GM12878 (cell line): ENCODE data around the gene LRP1B. TPM values are rescaled to one million over a fixed set of nuclear protein-coding genes. Genes with fewer than 3 reads are reported as not detected.

Experiments used
- ATAC-seq: fragments of 200-7000 bp; cut with Tn5 transposase; 3 replicates; pipeline ENCODE4 v1.9.1; 2020; ENCODE audit warnings: mild to moderate bottlenecking, moderate library complexity
- BruUV-seq: library from RNA; stranded (reverse); fragments of 400-500 nt; replicated peaks from 2 replicates; lab custom pipeline; 2021; lab: Mats Ljungman, UMichigan
- CTCF ChIA-PET: fragments of 300-600 bp; sonication (Branson Sonifier 250); formaldehyde crosslinking; extraction: SDS; loops from one replicate; lab custom pipeline; 2021; ENCODE audit warnings: inconsistent platforms; lab: Yijun Ruan, JAX
- POLR2A ChIA-PET: fragments of 350-600 bp; formaldehyde crosslinking; extraction: SDS; loops from one replicate; lab custom pipeline; 2021; ENCODE audit warnings: inconsistent platforms; lab: Charles Lee
- RAD21 ChIA-PET: fragments of 300-600 bp; sonication (Branson Sonifier 250); formaldehyde crosslinking; loops from one replicate; lab custom pipeline; 2023; ENCODE audit warnings: antibody characterized with exemption; ENCODE audit not compliant: unreplicated experiment; lab: Charles Lee
- SMC1A ChIA-PET: fragments of 300-600 bp; sonication (Branson Sonifier 250); formaldehyde crosslinking; loops from one replicate; lab custom pipeline; 2023; ENCODE audit not compliant: unreplicated experiment, uncharacterized antibody; lab: Charles Lee
- DNase-seq: peaks from one replicate; pipeline ENCODE4 v3.0.0-alpha.2; 2011; ENCODE audit warnings: low read depth, low spot score
- FAIRE-seq: peaks from 3 replicates; lab custom pipeline; 2011; peaks lifted over from hg19 to GRCh38; lab: Jason Lieb, UNC
- H2AFZ ChIP-seq: 2 replicates; pipeline ENCODE4 v1.6.0; 2011; ENCODE audit warnings: low read depth, low read length, control low read depth; ENCODE audit not compliant: control insufficient read depth
- H3K27ac ChIP-seq: 2 replicates; pipeline ENCODE4 v1.5.1; 2011; ENCODE audit warnings: control low read depth; ENCODE audit not compliant: control insufficient read depth, insufficient read depth
- H3K27me3 ChIP-seq, 2 experiments: replicated peaks in 1 of 2; 2 replicates each; pipeline versions ENCODE4 v1.6.0 to v1.6.1; 2011; ENCODE audit warnings: low read length in 1 of 2; ENCODE audit not compliant: control insufficient read depth in 2 of 2, insufficient read depth in 2 of 2
- H3K36me3 ChIP-seq, 2 experiments: 2 replicates each; pipeline ENCODE4 v1.5.1; 2011; ENCODE audit warnings: low read length in 1 of 2; ENCODE audit not compliant: control insufficient read depth in 2 of 2, insufficient read depth in 2 of 2
- H3K4me1 ChIP-seq: 2 replicates; pipeline ENCODE4 v1.6.1; 2011; ENCODE audit warnings: mild to moderate bottlenecking, low read length, moderate library complexity, mixed read lengths; ENCODE audit not compliant: control insufficient read depth, insufficient read depth
- H3K4me2 ChIP-seq: 2 replicates; pipeline ENCODE4 v1.6.0; 2011; ENCODE audit warnings: control low read depth; ENCODE audit not compliant: control insufficient read depth, insufficient read depth
- H3K4me3 ChIP-seq: fragments of 200-600 bp; sonication (generic); 2 replicates; pipeline ENCODE4 v1.5.1; 2016
- H3K79me2 ChIP-seq: 2 replicates; pipeline ENCODE4 v1.6.0; 2011; ENCODE audit warnings: low read length; ENCODE audit not compliant: control insufficient read depth, insufficient read depth
- H3K9ac ChIP-seq: 2 replicates; pipeline ENCODE4 v1.8.0; 2011; ENCODE audit warnings: low read length, control low read depth, mixed read lengths; ENCODE audit not compliant: control insufficient read depth, insufficient read depth
- H3K9me3 ChIP-seq: replicated peaks from 3 replicates; pipeline ENCODE4 v1.5.1; 2011; ENCODE audit warnings: mild to moderate bottlenecking, low read length; ENCODE audit not compliant: control insufficient read depth, insufficient read depth
- H4K20me1 ChIP-seq: 2 replicates; pipeline ENCODE4 v1.6.0; 2011; ENCODE audit not compliant: control insufficient read depth, insufficient read depth
- CBX3 ChIP-seq: fragments of 200-600 bp; sonication (generic); IDR thresholded peaks from 2 replicates; pipeline ENCODE4 v1.6.1; 2016; ENCODE audit warnings: low read depth, borderline replicate concordance
- CHD2 ChIP-seq: IDR thresholded peaks from 2 replicates; pipeline ENCODE4 v1.6.1; 2011; ENCODE audit warnings: low read depth, low read length, improper control_type of control experiment, borderline replicate concordance
- DPF2 ChIP-seq: fragments of 450-650 bp; IDR thresholded peaks from 2 replicates; pipeline ENCODE4 v1.6.1; 2017; ENCODE audit warnings: mild to moderate bottlenecking
- FOXK2 ChIP-seq: fragments of 450-650 bp; IDR thresholded peaks from 2 replicates; pipeline ENCODE4 v1.6.1; 2017; ENCODE audit warnings: mild to moderate bottlenecking, moderate library complexity
- IRF3 ChIP-seq: fragments of 450-650 bp; IDR thresholded peaks from 2 replicates; pipeline ENCODE4 v1.6.1; 2014; ENCODE audit warnings: mild to moderate bottlenecking
- JUND ChIP-seq: IDR thresholded peaks from 2 replicates; pipeline ENCODE4 v1.6.1; 2012; ENCODE audit warnings: low read depth, mild to moderate bottlenecking, low read length, improper control_type of control experiment, moderate library complexity
- PBX3 ChIP-seq: IDR thresholded peaks from 2 replicates; pipeline ENCODE4 v1.6.1; 2011; ENCODE audit warnings: mild to moderate bottlenecking, low read depth, low read length, moderate library complexity; ENCODE audit not compliant: insufficient replicate concordance
- RAD51 ChIP-seq: fragments of 450-650 bp; IDR thresholded peaks from 2 replicates; pipeline ENCODE4 v1.6.1; 2016; ENCODE audit warnings: moderate library complexity, mild to moderate bottlenecking, inconsistent platforms
- RBBP5 ChIP-seq: fragments of 200-600 bp; sonication (generic); conservative IDR thresholded peaks from 2 replicates; pipeline ENCODE4 v1.6.1; 2016
- SP1 ChIP-seq: IDR thresholded peaks from one replicate; pipeline ENCODE4 v1.6.1; 2011; ENCODE audit warnings: low read depth, low read length
- SREBF1 ChIP-seq: IDR thresholded peaks from 2 replicates; pipeline ENCODE4 v1.6.1; 2012; ENCODE audit warnings: mild to moderate bottlenecking, low read length
- STAT1 ChIP-seq: fragments of 450-650 bp; conservative IDR thresholded peaks from 2 replicates; pipeline ENCODE4 v1.6.1; 2014; ENCODE audit warnings: antibody characterized with exemption, mild to moderate bottlenecking
- TCF12 ChIP-seq: IDR thresholded peaks from 2 replicates; pipeline ENCODE4 v1.6.1; 2011; ENCODE audit warnings: low read depth, mild to moderate bottlenecking, low read length
- ZNF274 ChIP-seq: IDR thresholded peaks from one replicate; pipeline ENCODE4 v1.8.0; 2011; ENCODE audit not compliant: insufficient read length, insufficient read depth
- ZNF687 ChIP-seq: fragments of 450-650 bp; IDR thresholded peaks from 2 replicates; pipeline ENCODE4 v1.6.1; 2017; ENCODE audit warnings: mild to moderate bottlenecking, moderate library complexity
- whole genome bisulfite sequencing: methylation state at CpG from one replicate; pipeline ENCODE4 v1.1.6; 2016; ENCODE audit warnings: low lambda C conversion rate; ENCODE audit not compliant: insufficient replicate concordance, insufficient coverage; ENCODE audit errors: missing lambda C conversion rate; 5-methylcytosine and 5-hydroxymethylcytosine counted together
- in situ Hi-C: fragments of 300-500 bp; cut with MboI; formaldehyde crosslinking; loops from 9 replicates; pipeline ENCODE4 v1.14.3; 2018; ENCODE audit warnings: mixed read lengths
- intact Hi-C: fragments of 100-400 bp; cut with micrococcal nuclease; formaldehyde crosslinking; loops from one replicate; pipeline ENCODE4 v1.14.2; 2022; ENCODE audit not compliant: unreplicated experiment
- polyA plus RNA-seq, 11 experiments: library from polyadenylated mRNA; depleted of rRNA in 4 of 11; unstranded in 6 of 11; stranded (reverse) in 5 of 11; fragments of >200 nt; fragmentation: Nextera tagmentation in 4 of 11; fragmentation: Illumina TruSeq in 1 of 11; extraction: Ambion mirVana in 4 of 11; extraction: Trizol in 1 of 11; gene quantifications; 1 replicate in 1 of 11; 2 replicates in 10 of 11; pipeline versions ENCODE4 v1.2.1 to v1.2.3, GENCODE V29; 2011 to 2016; ENCODE audit warnings: inconsistent platforms in 2 of 11, missing spikeins in 2 of 11, low read depth in 1 of 11
- total RNA-seq, 4 experiments: library from RNA; depleted of rRNA in 3 of 4; stranded (reverse); fragments of >200 nt in 3 of 4; fragmentation: Illumina TruSeq in 1 of 4; extraction: Trizol in 1 of 4; gene quantifications; 2 replicates each; pipeline versions ENCODE4 v1.2.1 to v1.2.3, GENCODE V29; 2013 to 2021
- TF ChIP-seq, protein P1 (sequence below): IDR thresholded peaks from 2 replicates; pipeline ENCODE4 v1.6.1; 2011; ENCODE audit warnings: low read depth, low read length, improper control_type of control experiment, borderline replicate concordance
- TF ChIP-seq, protein P2 (sequence below): IDR thresholded peaks from 2 replicates; pipeline ENCODE4 v1.6.1; 2011; ENCODE audit warnings: borderline replicate concordance, low read depth, mild to moderate bottlenecking, moderate library complexity, mixed read lengths, low read length; ENCODE audit not compliant: insufficient read depth; ENCODE audit errors: extremely low read length

Gene LRP1B
- total and polyA plus RNA-seq, 10 of the 15 experiments (the other 5 are each of a cell fraction or from before 2014, with no cell fraction given) = under 0.01 to 0.06 (median 0.03) TPM; not detected in 5

GRCh38 chr2:141767691-141768090 lies 363.1 kb downstream of the LRP1B start:
- Histone ChIP-seq H3K4me2 (no peak overlapping the region), H3K9ac (no peak overlapping the region), H3K4me3 (no peak overlapping the region), H3K36me3 (no peaks in the 10 kb centered on the region), H3K4me1 (no peaks in the 10 kb centered on the region), H3K27ac (no peak overlapping the region), H4K20me1 (no peaks in the 10 kb centered on the region), H3K79me2 (no peaks in the 10 kb centered on the region), H3K9me3 (no peaks in the 10 kb centered on the region), H3K27me3 (no peaks in the 10 kb centered on the region), H2AFZ (no peak overlapping the region)
- ChIA-PET RAD21 (no interaction called here), POLR2A (no interaction called here), SMC1A (no interaction called here), CTCF (interaction anchor here (1.1 kb wide), 1 partner anchor 102 kb away, joined by 3 read pairs; no protein-coding TSS in a partner anchor)
- DNase-seq = no peak
- ATAC-seq = no peak
- intact Hi-C loops = no loop called here
- FAIRE-seq = no peak
- 0% methylated on average over 1 of the region's 1 CpG for WGBS
- in situ Hi-C loops = no loop called here
- no TSS peak for BruUV-seq
- TF ChIP-seq FOXK2 (no peak), JUND (no peak), ZNF274 (no peak), IRF3 (no peak), SP1 (no peak), ZNF687 (no peak), CBX3 (no peak), STAT1 (no peak), SREBF1 (no peak), TCF12 (no peak), PBX3 (no peak), RAD51 (no peak), RBBP5 (no peak), DPF2 (no peak), CHD2 (no peak)
- TF ChIP-seq, protein P1, sequence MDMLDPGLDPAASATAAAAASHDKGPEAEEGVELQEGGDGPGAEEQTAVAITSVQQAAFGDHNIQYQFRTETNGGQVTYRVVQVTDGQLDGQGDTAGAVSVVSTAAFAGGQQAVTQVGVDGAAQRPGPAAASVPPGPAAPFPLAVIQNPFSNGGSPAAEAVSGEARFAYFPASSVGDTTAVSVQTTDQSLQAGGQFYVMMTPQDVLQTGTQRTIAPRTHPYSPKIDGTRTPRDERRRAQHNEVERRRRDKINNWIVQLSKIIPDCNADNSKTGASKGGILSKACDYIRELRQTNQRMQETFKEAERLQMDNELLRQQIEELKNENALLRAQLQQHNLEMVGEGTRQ = no peak
- TF ChIP-seq, protein P2, sequence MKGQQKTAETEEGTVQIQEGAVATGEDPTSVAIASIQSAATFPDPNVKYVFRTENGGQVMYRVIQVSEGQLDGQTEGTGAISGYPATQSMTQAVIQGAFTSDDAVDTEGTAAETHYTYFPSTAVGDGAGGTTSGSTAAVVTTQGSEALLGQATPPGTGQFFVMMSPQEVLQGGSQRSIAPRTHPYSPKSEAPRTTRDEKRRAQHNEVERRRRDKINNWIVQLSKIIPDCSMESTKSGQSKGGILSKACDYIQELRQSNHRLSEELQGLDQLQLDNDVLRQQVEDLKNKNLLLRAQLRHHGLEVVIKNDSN = no peak
